ENCODE measurements around the gene PDE11A.

Gene PDE11A

DNA sequence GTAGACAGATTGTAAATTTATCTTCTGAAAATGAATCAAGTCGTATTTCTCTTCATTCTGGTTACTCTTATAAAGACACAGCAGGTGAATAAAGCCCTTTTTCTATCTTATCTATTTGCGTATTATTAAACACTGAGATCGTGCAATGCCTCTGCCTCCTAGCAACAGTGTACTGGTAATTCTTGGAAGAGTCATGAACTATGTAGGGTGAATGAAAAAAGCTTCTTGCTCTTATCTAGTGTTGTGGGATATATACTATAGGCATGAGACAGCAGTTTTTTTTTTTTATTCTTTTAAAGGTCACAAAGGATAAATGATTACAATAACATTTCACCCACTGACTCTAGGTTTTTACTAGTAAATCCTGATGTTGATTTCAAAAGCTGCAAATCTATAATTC lies 324.2 kb downstream of the PDE11A start:
- TF ChIP-seq, protein P1, sequence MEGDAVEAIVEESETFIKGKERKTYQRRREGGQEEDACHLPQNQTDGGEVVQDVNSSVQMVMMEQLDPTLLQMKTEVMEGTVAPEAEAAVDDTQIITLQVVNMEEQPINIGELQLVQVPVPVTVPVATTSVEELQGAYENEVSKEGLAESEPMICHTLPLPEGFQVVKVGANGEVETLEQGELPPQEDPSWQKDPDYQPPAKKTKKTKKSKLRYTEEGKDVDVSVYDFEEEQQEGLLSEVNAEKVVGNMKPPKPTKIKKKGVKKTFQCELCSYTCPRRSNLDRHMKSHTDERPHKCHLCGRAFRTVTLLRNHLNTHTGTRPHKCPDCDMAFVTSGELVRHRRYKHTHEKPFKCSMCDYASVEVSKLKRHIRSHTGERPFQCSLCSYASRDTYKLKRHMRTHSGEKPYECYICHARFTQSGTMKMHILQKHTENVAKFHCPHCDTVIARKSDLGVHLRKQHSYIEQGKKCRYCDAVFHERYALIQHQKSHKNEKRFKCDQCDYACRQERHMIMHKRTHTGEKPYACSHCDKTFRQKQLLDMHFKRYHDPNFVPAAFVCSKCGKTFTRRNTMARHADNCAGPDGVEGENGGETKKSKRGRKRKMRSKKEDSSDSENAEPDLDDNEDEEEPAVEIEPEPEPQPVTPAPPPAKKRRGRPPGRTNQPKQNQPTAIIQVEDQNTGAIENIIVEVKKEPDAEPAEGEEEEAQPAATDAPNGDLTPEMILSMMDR (IDR thresholded peaks at IDR 0.05; ENCODE audit: low read depth, low read length), result no peak
- H3K9me3 ChIP-seq (ENCODE audit: severe bottlenecking), result no peaks in the 10 kb centered on the region
- H3K27me3 ChIP-seq (ENCODE audit: insufficient read depth, low read depth, severe bottlenecking), result no peaks in the 10 kb centered on the region
- H3K27ac ChIP-seq, result no peak overlapping the region
- no peaks in the 10 kb centered on the region for H3K36me3 ChIP-seq
- DNase-seq, result no peak
- no peak overlapping the region for H3K4me3 ChIP-seq (ENCODE audit: low read depth, low read length)

- Histone ChIP-seq H3K4me3 (ENCODE audit: low read depth, low read length) (no peak overlapping the region), H3K27me3 (ENCODE audit: insufficient read depth, low read depth, severe bottlenecking) (no peaks in the 10 kb centered on the region), H3K9me3 (ENCODE audit: severe bottlenecking) (no peaks in the 10 kb centered on the region), H3K27ac (no peak overlapping the region), H3K36me3 (no peaks in the 10 kb centered on the region)
- DNase-seq, result no peak
- TF ChIP-seq, protein P1 (IDR thresholded peaks at IDR 0.05; ENCODE audit: low read depth, low read length), result no peak
Observed at GRCh38 chr2:177747384-177747783, 325.2 kb downstream of the PDE11A start.

- Histone ChIP-seq H3K27me3 (ENCODE audit: insufficient read depth, low read depth, severe bottlenecking) (no peaks in the 10 kb centered on the region), H3K36me3 (no peaks in the 10 kb centered on the region), H3K4me3 (ENCODE audit: low read depth, low read length) (no peak overlapping the region), H3K27ac (no peak overlapping the region), H3K9me3 (ENCODE audit: severe bottlenecking) (no peaks in the 10 kb centered on the region)
- no peak for DNase-seq
- TF ChIP-seq, protein P1 (IDR thresholded peaks at IDR 0.05; ENCODE audit: low read depth, low read length), result no peak
Observed at GRCh38 chr2:177746358-177746757, 326.2 kb downstream of the PDE11A start.

DNA sequence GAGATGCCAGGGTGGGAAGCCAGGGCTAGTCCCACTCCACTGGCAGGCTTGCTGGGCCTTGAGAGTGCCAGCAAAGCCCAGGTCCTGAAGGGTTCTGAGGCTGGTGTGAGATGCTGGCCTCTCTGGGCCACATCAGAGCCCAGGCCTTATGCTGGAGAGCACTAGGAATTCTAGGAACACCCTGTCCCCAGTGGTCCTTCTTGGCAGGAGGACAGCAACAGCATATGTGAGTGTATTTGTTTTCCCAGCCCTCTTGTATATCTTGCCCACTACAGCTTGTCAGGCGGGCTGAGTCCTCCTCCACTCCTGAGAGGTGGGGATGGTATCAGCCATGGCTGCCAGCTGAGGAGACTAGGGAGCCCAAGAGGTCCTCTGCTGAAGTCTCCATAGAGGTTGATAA lies 327.0 kb downstream of the PDE11A start:
- no peaks in the 10 kb centered on the region for H3K36me3 ChIP-seq
- no peaks in the 10 kb centered on the region for H3K27me3 ChIP-seq (ENCODE audit: insufficient read depth, low read depth, severe bottlenecking)
- H3K9me3 ChIP-seq (ENCODE audit: severe bottlenecking), result no peaks in the 10 kb centered on the region
- no peak overlapping the region for H3K4me3 ChIP-seq (ENCODE audit: low read depth, low read length)
- TF ChIP-seq, protein P1 (IDR thresholded peaks at IDR 0.05; ENCODE audit: low read depth, low read length), result no peak
- no peak for DNase-seq
- H3K27ac ChIP-seq, result no peak overlapping the region

DNA sequence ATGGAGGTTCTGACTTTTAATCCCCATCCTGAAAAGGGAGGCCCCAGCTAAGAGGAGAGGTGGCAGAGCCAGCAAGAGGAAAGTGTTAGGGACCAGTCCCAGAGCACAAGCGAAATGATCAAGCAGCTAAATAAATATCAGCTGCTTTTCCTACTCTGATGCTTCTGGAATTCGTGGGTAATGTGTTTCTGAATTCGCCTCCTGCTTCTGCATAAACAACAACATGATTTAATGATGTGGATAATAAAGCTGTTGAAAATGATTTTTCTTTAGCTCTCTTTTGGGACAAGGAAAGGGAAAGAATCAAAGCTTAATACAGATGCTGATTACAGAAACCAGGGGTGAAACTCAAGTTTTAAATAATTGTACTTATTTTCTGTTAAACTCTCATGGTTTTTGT lies 329.7 kb downstream of the PDE11A start:
- no peaks in the 10 kb centered on the region for H3K9me3 ChIP-seq (ENCODE audit: severe bottlenecking)
- H3K27me3 ChIP-seq (ENCODE audit: insufficient read depth, low read depth, severe bottlenecking), result no peaks in the 10 kb centered on the region
- H3K4me3 ChIP-seq (ENCODE audit: low read depth, low read length), result no peak overlapping the region
- no peaks in the 10 kb centered on the region for H3K36me3 ChIP-seq
- no peak for DNase-seq
- H3K27ac ChIP-seq, result no peak overlapping the region
- TF ChIP-seq, protein P1 (IDR thresholded peaks at IDR 0.05; ENCODE audit: low read depth, low read length), result no peak

DNA sequence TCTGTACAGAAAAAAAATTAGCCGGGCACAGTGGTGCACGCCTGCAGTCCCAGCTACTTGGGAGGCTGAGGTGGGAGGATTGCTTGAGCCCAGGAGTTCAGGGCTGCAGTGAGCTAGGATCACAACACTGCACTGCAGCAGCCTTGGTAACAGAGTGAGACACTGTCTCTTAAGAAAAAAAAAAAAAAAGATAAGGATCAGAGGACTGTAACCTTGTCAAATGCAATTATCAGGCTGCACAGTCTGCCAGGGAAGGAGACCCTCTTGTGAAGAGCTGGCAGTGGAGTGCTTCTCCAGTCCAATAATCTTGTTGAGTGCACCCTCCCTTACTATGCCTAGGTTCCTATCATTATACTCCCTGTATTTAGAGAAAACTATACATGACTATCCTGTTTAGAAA lies 330.7 kb downstream of the PDE11A start:
- DNase-seq, result no peak
- Histone ChIP-seq H3K36me3 (no peaks in the 10 kb centered on the region), H3K27me3 (ENCODE audit: insufficient read depth, low read depth, severe bottlenecking) (no peaks in the 10 kb centered on the region), H3K9me3 (ENCODE audit: severe bottlenecking) (no peaks in the 10 kb centered on the region), H3K4me3 (ENCODE audit: low read depth, low read length) (no peak overlapping the region), H3K27ac (no peak overlapping the region)
- TF ChIP-seq, protein P1 (IDR thresholded peaks at IDR 0.05; ENCODE audit: low read depth, low read length), result no peak

All from WERI-Rb-1 (cell line).